GM18526 (cell line): Measurements from ENCODE around the gene LINS1.

Experiments used
- POLR2A ChIP-seq: IDR thresholded peaks from 3 replicates; pipeline ENCODE4 v1.6.1; 2011; ENCODE audit not compliant: insufficient read length; ENCODE audit errors: extremely low read depth

Gene LINS1

DNA sequence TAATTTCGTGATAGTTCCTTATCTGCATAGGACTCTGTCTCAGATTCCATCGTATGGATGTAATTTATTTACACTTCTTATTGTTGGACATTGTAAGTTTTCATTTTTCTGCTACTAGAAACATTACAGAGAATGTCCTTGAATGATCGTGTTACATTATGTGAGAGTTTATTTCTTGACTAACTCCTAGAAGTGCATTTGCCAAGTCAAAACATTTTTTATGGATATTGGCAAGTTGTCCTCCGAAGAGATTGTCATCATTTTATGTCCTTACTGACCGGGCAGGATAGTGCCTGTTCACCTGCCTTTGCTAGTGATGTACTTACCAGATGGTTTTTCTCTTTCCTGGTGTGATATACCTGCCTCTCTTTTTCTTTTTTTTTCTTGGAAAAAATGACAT is 13.8 kb upstream of the LINS1 start:
- TF ChIP-seq POLR2A, result no peak

DNA sequence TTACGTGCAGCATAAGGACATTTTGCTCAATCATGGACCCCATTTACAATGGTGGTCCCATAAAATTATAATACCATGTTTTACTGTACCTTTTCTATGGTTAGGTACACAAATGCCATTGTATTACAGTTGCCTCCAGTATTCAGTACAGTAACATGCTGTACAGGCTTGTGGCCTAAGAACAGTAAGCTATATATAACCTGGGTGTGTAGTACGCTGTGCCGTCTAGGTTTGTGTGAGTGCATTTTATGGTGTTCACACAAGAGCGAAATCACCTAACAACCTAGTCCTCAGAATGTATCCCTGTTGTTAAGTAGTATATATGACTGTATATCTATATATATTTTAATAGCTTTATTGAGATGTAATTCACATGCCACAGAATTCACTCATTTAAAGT is 12.9 kb upstream of the LINS1 start:
- no peak for TF ChIP-seq POLR2A

DNA sequence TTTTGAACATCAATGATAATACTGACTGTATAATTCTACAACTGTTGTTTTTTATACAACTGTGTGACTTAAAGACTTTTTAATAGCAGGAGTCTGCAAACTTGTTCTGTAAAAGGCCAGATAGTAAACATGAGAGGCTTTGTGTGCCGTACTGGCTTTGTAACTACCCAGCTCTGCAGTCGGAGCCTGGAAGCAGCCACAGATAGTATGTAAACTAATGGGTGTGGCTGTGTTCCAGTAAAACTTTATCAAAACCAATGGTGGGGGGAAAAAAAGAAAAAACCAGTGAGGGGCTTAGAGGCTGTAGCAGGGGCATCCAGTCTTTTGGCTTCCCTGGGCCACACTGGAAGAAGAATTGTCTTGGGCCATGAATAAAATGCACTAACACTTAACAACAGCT is 12.4 kb upstream of the LINS1 start:
- no peak for TF ChIP-seq POLR2A

DNA sequence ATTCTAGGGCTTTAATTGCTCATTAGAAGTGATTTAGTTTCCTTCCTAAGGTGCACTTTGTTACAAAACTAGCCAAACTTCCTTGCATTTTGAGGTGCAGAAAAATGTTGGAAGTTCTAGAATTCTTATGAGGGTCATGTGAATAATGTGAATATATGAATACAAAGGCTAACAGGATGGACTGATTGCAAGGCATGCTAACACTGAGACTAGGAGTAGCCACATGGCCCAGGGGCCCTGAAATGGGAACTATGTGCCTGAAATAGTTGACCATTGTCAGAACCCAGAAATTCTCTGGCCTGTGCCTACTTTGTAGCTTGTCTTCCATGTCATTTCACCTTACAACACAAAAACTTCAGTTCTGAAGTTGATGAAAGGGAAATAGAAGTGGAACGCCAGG is 11.2 kb upstream of the LINS1 start:
- no peak for TF ChIP-seq POLR2A

DNA sequence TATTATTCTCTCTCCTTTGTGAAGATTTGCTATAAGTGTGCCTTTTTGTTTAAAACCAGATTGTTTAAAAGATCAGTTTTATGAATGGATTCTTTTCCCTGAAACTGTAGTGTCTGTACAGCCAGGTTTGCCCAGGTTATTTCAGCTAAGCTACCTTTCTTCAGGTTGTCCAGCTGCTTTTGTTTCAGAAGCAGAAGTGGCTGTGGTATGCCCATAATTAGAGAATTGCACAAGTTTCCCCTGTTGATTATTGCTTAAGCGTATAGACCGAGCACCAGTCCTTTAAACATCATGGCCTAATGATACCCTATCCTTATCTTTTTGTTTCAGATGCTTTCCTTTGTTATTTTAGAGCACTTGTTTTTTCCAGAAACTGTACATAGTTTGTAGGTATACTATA is 10.6 kb upstream of the LINS1 start:
- no peak for TF ChIP-seq POLR2A

DNA sequence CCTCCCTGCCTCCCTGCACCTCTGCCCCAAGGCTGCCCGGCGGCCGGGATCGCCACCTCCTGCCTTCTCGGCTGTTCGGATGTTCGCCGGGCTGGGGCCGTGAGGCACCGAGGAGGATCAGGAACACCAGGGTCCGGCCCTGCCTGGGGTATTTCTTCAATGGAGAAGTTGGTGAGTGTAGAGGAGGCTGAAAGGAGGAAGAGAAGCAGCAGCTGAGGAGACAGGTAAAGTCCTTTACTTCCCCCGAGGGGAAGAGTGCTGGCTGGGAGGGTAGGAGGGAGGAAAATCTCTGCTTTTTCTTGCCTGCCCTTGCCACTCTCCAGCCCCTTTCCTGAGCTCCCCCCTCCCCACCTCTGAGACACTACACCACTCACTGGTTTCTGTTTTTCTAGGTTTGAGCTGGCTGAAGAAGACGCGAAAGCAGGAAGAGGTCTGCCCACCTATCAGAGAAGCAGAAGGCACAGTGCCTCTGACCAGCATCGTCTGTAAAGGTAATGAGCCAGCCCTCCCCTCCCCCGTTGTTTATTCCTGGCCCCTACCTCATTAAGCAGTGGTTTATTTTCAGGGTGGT is 924 bp upstream of the LINS1 start:
- no peak for TF ChIP-seq POLR2A

DNA sequence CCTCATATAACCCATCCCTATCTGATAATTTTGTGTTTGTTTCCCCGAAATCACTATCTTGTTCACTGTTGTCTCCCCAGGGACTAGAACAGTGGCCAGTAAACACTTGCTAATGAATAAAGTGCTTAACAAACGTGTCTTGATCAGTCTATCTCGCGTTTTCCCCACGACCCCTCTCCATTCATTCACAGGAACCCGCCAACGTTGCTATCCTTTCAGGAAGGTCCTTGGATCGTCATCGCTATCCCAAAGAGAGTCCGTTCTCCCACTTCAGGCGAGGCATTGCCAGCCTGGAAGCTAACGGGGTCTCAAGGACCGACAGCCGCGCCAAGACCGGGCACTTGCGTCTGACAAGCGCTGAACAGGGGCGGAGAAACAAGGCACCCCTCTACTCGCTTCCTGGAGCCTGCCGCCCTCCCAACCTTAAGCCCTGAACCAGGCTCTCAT is 344 bp downstream of the LINS1 start:
- no peak for TF ChIP-seq POLR2A

DNA sequence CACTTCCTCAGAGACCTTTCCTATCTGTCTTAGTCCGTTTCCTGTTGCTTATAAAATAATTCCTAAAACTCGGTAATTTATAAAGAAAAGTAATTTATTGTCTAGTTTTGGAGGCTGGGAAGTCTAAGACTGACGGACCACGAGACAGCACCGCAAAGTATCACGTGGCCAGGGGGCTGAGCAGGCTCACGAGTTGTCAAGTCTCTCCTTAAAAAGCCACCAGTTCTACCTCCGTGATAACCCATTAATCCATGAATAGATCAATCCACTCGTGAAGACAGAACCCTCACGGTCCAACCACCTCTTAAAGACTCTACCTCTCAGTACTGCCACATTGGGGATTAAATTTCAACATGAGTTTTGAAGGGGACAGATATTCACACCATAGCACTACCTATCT is 821 bp downstream of the LINS1 start:
- TF ChIP-seq POLR2A, result no peak

DNA sequence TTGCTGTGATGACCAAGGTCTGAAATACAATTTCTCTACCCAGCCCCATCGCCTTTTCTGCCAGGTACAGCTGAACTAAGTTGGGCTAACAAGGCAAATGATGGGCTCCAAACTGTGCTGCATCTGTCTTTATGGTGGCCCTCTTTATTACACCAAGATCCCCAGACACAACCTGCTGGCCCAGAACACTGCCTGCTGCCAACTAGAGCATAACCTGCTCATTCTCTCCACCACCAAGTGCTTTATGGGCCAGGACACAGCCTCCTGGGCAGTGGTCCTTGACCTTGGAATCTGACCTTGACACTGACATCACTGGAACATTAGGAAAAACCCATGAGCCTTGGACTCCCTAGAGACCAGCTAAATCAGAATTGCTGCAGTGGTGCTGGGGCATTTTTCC is 3.3 kb downstream of the LINS1 start:
- TF ChIP-seq POLR2A, result no peak

DNA sequence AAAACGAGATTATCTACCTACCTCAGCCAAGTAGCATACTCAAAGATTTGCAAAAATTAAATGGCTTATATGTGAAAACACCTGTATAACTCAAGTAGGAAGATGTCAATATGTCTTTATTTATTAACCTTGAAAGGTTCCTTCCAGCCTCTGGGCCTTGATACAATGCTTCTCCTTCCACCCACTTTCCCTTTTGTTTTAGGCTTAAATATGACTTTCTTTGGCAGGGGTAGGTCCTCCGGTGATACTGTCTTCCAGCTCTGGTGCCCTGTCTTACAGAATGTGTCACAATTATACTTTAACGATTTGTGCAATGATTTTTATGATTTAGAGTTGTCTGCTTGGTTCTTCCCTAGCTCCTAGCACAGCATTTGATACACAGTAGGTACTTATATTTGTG is 4.1 kb downstream of the LINS1 start:
- no peak for TF ChIP-seq POLR2A

DNA sequence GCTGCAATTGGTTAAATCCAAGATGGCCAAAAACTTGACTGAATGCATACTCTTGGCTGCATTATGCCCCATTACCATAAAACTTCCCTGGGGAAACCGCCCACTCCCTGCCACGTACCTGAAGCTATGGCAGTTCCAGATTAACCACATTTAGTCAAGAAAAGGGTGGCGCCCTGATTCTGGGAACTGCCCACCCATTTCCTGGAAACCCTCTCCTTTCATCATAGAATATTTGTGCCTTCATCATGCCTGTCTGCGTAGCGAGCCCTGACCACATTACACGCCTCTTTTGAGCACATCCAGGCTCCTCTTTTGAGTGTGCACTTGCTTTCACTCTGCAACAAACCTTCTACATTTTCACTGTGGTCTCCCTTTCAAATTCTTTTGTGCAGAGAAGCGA is 5.2 kb downstream of the LINS1 start:
- TF ChIP-seq POLR2A, result no peak

DNA sequence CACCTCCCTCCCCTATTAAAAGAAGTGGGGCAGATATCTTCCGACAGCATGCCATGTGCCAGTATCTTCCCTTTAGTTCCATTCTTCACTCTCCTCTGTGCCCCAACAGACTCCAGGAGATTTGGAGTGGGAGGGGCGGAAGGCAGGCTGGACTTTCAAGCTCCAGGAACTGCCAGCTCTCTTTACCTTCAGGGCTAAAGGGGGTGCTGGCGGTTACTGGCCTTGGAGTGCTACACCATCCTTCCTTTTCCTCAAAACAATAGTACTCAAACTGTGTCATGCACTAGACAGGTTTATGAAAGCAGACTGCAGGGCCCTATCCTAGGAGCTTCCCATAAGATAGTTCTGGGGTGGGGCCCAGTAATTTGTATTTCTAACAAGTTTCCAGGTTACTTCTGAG is 6.0 kb downstream of the LINS1 start:
- no peak for TF ChIP-seq POLR2A

DNA sequence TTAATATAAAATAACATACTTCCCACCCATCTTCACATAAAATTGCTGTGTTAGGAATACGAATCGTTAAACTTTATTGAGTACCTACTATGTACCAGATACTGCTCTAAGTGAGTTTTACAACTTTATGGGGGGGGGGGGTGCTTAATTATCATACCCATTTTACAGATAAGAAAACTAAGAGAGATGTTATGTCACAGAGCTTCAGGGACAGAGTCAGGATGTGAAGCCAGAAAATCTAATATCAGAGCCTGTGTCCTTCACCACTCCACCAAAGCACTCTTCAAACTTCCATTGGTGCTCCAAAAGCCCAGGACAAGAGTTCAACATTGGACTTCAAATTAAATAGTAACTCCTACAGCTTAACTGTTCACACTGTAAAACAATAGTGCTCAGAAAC is 8.6 kb downstream of the LINS1 start:
- no peak for TF ChIP-seq POLR2A

DNA sequence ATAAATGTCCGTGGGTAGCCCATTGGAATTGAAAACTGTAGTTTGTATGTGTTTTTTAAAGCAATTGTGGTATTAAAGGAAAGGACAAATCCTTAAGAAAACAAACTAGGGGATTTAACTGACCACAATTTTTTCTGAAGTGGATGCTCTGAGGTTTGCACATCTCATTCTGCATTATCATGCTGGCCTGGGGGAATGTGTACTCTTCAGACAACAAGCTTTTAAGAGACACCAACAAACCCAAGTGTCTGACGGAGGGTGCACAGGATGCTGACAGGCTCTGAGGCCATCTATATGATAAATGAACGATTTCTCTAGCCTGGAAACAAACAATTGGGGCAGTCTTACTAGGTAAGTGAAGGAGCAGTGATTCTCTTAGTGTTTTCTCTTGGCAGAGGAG is 9.1 kb downstream of the LINS1 start:
- TF ChIP-seq POLR2A, result no peak

DNA sequence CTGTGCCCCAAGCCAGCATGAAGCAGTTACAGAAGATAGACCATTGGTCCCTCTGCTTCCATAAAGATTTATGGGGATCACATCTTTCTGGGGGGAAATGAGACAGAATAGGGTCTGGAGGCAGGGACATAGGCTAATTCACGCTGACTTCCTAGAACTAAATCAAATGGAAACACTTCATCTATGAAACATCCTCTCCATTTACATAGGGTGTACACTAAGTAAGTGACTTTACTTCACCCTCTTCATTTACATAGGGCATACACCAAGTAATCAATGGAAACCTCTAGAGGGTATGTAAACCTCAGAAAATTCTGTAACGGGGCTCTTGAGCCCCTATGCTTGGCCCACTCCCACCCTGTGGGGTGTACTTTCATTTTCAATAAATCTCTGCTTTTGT is 10.1 kb downstream of the LINS1 start:
- no peak for TF ChIP-seq POLR2A

DNA sequence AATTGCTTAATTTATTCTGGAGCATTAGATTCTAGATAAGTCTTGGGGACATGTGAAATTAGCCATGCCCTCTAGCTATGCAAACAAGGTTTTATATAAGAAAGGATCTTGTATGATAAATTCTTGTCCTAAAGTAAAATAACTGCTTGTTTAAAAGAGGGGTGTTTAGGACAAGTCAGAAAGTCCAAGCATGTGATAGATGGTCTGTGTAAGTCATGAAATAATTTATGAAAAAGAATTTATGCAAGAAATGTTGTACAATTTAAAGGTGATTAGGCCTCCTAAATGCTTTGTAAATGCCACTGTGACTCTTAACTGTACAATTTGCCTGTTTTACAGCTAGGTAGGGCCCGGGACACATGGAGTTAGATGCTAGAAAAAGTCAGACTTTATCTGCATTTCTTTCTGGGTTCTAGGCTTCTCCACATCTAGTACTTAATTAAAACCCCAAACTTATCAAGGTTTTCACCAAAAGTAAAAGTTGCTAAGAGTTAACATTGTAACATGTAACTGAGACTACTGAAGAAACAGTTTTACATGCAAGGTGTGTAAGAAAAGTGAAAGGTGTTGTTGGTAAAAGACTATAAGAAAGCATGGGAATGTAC is 13.2 kb downstream of the LINS1 start:
- TF ChIP-seq POLR2A, result no peak

DNA sequence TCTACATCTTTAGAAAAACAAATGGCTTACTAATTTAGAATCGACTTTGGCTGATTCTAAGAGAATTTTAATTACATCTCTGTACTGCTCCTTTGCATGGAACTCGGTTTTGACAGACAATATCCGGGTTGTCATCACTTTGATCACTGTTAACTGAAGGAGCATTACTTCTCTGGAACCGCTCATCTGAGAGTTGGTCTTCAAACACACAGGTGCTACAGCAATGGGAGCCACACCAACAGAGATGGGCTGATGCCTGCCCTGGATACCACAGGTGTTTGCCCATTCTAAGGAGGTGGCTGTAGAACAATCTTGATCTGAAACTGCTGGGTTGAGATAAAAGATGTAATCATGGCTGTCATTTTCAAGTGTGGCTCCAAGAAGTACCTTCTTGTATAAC is 21.6 kb downstream of the LINS1 start:
- no peak for TF ChIP-seq POLR2A
